ENCODE data around the gene JMJD8. TPM values are rescaled to one million over a fixed set of nuclear protein-coding genes. Genes with fewer than 3 reads are reported as not detected.

The JMJD8 gene
- total and polyA plus RNA-seq, 8 donors: 41.7 to 72.6 (median 45.5) TPM

DNA sequence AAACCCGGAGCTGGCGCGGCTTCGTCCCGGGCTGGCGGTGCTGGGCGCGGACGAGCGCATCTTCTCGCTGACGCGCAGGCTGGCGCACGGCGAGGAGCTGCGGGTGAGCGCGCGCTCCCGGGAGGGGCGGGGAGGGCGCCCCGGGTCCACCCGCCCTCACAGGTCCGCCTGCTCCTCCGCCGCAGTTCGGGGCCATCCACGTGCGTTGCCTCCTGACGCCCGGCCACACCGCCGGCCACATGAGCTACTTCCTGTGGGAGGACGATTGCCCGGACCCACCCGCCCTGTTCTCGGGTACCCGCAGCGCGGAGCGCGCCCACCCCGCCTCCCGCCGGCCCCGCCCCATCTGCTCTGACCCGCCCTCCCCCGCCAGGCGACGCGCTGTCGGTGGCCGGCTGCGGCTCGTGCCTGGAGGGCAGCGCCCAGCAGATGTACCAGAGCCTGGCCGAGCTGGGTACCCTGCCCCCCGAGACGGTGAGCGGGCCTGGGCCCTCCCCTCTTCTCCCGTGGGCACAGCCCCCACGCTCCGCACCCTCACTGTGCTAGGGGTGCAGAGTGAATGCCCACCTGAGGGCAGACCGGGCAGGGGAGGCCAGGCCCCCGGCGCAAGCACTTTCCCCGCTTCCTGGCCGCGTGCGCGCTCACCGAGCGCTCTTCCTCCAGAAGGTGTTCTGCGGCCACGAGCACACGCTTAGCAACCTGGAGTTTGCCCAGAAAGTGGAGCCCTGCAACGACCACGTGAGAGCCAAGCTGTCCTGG is 44.2 kb upstream of the JMJD8 start:
- H3K27me3 ChIP-seq: peaks cover 0 to 45% of the 10 kb centered on the region in 2 donors
- DNase-seq (peak in 2 of 4 donors; percentile 82 to 88), ATAC-seq (peak; percentile 67)
- H3K27ac ChIP-seq: no peak overlapping the region
- intact Hi-C loops (cut with DNase I): no loop called here
- H3K36me3 ChIP-seq: peaks cover 0 to 36% of the 10 kb centered on the region in 2 donors
- peaks cover 12 to 29% of the 10 kb centered on the region in 2 donors for H3K4me1 ChIP-seq
- TF ChIP-seq, protein P1, sequence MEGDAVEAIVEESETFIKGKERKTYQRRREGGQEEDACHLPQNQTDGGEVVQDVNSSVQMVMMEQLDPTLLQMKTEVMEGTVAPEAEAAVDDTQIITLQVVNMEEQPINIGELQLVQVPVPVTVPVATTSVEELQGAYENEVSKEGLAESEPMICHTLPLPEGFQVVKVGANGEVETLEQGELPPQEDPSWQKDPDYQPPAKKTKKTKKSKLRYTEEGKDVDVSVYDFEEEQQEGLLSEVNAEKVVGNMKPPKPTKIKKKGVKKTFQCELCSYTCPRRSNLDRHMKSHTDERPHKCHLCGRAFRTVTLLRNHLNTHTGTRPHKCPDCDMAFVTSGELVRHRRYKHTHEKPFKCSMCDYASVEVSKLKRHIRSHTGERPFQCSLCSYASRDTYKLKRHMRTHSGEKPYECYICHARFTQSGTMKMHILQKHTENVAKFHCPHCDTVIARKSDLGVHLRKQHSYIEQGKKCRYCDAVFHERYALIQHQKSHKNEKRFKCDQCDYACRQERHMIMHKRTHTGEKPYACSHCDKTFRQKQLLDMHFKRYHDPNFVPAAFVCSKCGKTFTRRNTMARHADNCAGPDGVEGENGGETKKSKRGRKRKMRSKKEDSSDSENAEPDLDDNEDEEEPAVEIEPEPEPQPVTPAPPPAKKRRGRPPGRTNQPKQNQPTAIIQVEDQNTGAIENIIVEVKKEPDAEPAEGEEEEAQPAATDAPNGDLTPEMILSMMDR (IDR thresholded peaks at IDR 0.05): no peak
- peak overlapping the region; percentile 24 to 49 for H3K4me3 ChIP-seq
- no peaks in the 10 kb centered on the region for H3K9me3 ChIP-seq

DNA sequence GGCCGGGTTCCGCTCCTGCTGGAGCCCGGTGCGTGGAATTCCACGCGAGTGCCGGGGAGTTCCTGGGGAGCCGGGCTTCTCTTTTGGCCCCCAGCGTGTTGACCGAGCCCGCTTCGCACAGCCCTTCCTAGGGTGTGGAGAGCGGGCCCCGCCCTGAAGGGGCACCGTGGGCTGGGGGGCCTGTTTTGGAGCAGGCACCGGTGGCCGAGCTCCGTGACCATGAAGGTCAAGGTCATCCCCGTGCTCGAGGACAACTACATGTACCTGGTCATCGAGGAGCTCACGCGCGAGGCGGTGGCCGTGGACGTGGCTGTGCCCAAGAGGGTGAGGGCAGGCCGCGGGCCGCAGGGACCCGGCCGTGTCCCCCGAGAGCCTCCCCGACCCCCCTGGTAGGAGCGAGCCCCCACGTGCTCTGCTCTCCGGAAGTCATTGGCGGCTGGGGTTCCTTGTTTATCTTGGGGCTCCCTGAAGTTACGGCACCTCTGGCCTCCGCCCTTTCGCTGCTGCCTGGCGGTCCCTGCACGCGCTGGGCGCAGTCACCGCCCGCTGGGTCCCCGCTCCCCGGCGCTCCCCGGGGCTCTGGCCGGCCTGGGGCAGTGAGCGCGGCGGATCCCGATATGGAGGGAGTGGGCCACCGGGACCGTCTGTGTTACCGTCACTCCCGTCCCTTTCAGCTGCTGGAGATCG is 43.3 kb upstream of the JMJD8 start:
- Histone ChIP-seq H3K4me1 (peaks cover 12 to 29% of the 10 kb centered on the region in 2 donors), H3K36me3 (peaks cover 0 to 28% of the 10 kb centered on the region in 2 donors), H3K4me3 (peak overlapping the region; percentile 24 to 49), H3K9me3 (no peaks in the 10 kb centered on the region), H3K27ac (no peak overlapping the region), H3K27me3 (peaks cover 0 to 45% of the 10 kb centered on the region in 2 donors)
- TF ChIP-seq, protein P1 (IDR thresholded peaks at IDR 0.05): no peak
- DNase-seq (no peak), ATAC-seq (peak; percentile 8)
- intact Hi-C loops (cut with DNase I): no loop called here

DNA sequence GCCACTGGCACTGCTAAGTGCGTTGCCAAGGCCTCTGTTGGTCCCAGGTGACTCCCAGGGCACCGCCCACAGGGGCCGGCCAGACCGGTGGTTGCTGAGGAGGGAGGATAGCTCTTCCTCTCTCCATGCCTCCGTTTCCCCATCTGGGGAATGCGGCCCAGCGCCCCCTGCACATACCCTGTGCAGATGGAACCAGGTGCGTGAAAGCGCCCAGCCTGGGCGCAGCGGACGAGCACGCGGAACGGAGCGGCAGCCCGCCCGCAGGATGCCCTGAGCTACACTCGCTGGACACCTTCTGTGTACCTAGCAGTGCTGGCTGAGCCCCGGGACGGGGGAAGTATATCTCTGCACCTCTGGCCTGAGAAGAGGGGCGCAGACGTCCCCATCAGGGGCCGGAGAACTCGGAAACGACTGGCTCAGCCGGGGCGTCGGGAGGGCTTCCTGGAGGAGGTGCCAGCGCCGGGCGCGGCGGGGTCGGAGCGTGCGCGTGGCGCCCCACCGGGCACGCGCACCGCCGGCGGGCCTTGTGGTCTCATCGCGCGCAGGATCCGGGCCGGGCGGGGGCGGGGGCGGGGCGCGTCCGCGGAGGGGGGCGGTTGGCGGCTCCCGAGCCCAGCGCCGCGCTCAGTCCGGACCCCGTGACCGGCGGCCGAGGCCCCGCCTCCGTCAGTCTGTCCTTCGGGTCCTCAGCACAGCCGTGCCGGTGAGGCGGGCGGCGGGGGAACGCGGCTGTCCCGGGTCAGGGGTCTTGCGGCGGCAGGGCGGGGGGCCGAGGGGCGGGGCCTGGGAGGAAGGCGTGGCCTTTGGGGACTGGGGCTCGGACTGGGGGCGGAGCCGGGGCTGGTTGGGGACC is 42.5 kb upstream of the JMJD8 start, which contains the start of the genes CCDC78 and HAGHL:
TSS of gene CCDC78 (minus strand) at position 6 of the 853 bp plus-strand sequence. CDS start 76 bp downstream, outside the sequence.
TSS of gene HAGHL (plus strand) at position 669 of the 853 bp plus-strand sequence. CDS start 404 bp downstream, outside the sequence.
- TF ChIP-seq, protein P1 (IDR thresholded peaks at IDR 0.05): no peak
- peak in 2 of 4 donors; percentile 73 to 91 for DNase-seq
- intact Hi-C loops (cut with DNase I): no loop called here
- no peak within 1 kb of the TSS for H3K27ac ChIP-seq
- peak; percentile 50 for ATAC-seq
- H3K36me3 ChIP-seq: peaks cover 0 to 23% of the 10 kb centered on the region in 2 donors
- no peaks in the 10 kb centered on the region for H3K9me3 ChIP-seq
- H3K4me1 ChIP-seq: peaks cover 12 to 36% of the 10 kb centered on the region in 2 donors
- H3K27me3 ChIP-seq: peaks cover 0 to 45% of the 10 kb centered on the region in 2 donors
- peak within 1 kb of the TSS; percentile 24 to 49 for H3K4me3 ChIP-seq

DNA sequence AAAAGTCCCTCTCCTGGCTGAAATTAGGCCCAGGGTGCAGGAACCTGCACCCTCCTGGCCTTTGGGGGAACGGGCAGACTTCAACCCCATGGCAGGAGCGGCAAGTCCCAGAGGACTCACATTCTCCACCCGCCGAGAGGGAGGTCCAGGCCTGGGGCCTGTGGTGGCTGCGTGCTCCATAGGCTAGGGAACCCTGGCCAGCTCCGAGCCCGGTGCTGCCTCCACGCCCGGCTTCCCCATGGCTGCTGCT is 42.0 kb upstream of the JMJD8 start:
- ATAC-seq: no peak
- intact Hi-C loops (cut with DNase I): no loop called here

More for the DNA sequence above, 42.0 kb upstream of the JMJD8 start:
- H3K27me3 ChIP-seq: peaks cover 0 to 45% of the 10 kb centered on the region in 2 donors
- H3K9me3 ChIP-seq: no peaks in the 10 kb centered on the region
- peaks cover 0 to 18% of the 10 kb centered on the region in 2 donors for H3K36me3 ChIP-seq
- DNase-seq: no peak
- no peak overlapping the region for H3K27ac ChIP-seq
- TF ChIP-seq, protein P1 (IDR thresholded peaks at IDR 0.05): no peak
- H3K4me3 ChIP-seq: peak overlapping the region in 1 of 2 donors; percentile 49
- peaks cover 12 to 41% of the 10 kb centered on the region in 2 donors for H3K4me1 ChIP-seq

Data from left lung (tissue), 10 donors.